Fibroblast of pulmonary artery (primary cell): ENCODE measurements around the gene MBD4.

Source experiments
- DNase-seq: peaks from one replicate; pipeline ENCODE4 v3.0.0-alpha.2; 2010; ENCODE audit warnings: low read depth
- H3K4me3 ChIP-seq: replicated peaks from 2 replicates; pipeline ENCODE4 v1.5.1; 2011; ENCODE audit warnings: low read depth, mild to moderate bottlenecking, control low read depth, low read length, moderate library complexity
- CTCF ChIP-seq: IDR thresholded peaks from 2 replicates; pipeline ENCODE4 v1.5.1; 2011; ENCODE audit warnings: mild to moderate bottlenecking, control low read depth, low read length, inconsistent platforms; ENCODE audit errors: missing control alignments

The MBD4 gene

GRCh38 chr3:129424185-129424841 lies 15.4 kb downstream of the MBD4 start:
- no peak for TF ChIP-seq CTCF
- peak; percentile 73 for DNase-seq

GRCh38 chr3:129422897-129423296 lies 16.9 kb downstream of the MBD4 start:
- no peak for DNase-seq

More at GRCh38 chr3:129424185-129424841, 15.4 kb downstream of the MBD4 start:
- H3K4me3 ChIP-seq: no peak overlapping the region

GRCh38 chr3:129421988-129422745 lies 17.6 kb downstream of the MBD4 start:
- TF ChIP-seq CTCF: peak; percentile 32
- DNase-seq: no peak
- no peak overlapping the region for H3K4me3 ChIP-seq

More at GRCh38 chr3:129422897-129423296, 16.9 kb downstream of the MBD4 start:
- no peak overlapping the region for H3K4me3 ChIP-seq
- no peak for TF ChIP-seq CTCF

- no peak overlapping the region for H3K4me3 ChIP-seq
Measured at GRCh38 chr3:129421236-129421883, 18.4 kb downstream of the MBD4 start.

GRCh38 chr3:129419476-129419875 lies 20.3 kb downstream of the MBD4 start:
- no peak for TF ChIP-seq CTCF
- no peak overlapping the region for H3K4me3 ChIP-seq
- DNase-seq: no peak

More at GRCh38 chr3:129421236-129421883, 18.4 kb downstream of the MBD4 start:
- TF ChIP-seq CTCF: no peak
- DNase-seq: no peak

- no peak overlapping the region for H3K4me3 ChIP-seq
- no peak for DNase-seq
- no peak for TF ChIP-seq CTCF
Measured at GRCh38 chr3:129418041-129418973, 21.4 kb downstream of the MBD4 start.
